Iris pigment epithelial cell (primary cell): Measurements from ENCODE around the gene DHRSX.
A peak's percentile ranks its signal among the peaks of the same experiment; 100 is the strongest.
"Not testable (repeated sequence)": the region's sequence is repeated elsewhere in the genome, so short reads cannot be mapped to it uniquely, and the experiment has no call there.

ENCODE experiments used
- DNase-seq: peaks from one replicate; pipeline ENCODE4 v3.0.0-alpha.2; 2011; ENCODE audit warnings: low read depth

DHRSX gene

GRCh38 chrX:2425286-2426071, 75.3 kb downstream of the DHRSX start:
- DNase-seq = no peak

GRCh38 chrX:2424317-2424716, 76.5 kb downstream of the DHRSX start:
- no peak for DNase-seq

GRCh38 chrX:2423899-2424298, 76.9 kb downstream of the DHRSX start:
- DNase-seq = no peak

- peak; percentile 49 for DNase-seq
Measured at GRCh38 chrX:2423282-2423681, 77.5 kb downstream of the DHRSX start.

- DNase-seq = not testable (repeated sequence)
Measured at GRCh38 chrX:2419418-2419817, 81.4 kb downstream of the DHRSX start.

- no peak for DNase-seq
Measured at GRCh38 chrX:2418000-2418399, 82.8 kb downstream of the DHRSX start.

- no peak for DNase-seq
Measured at GRCh38 chrX:2416851-2417604, 83.7 kb downstream of the DHRSX start.

GRCh38 chrX:2414384-2414783, 86.4 kb downstream of the DHRSX start:
- DNase-seq = no peak

- DNase-seq = no peak
Measured at GRCh38 chrX:2413969-2414368, 86.8 kb downstream of the DHRSX start.

GRCh38 chrX:2412131-2412530, 88.6 kb downstream of the DHRSX start:
- DNase-seq = no peak

- no peak for DNase-seq
Measured at GRCh38 chrX:2410279-2411020, 90.3 kb downstream of the DHRSX start.

- no peak for DNase-seq
Measured at GRCh38 chrX:2409796-2410195, 91.0 kb downstream of the DHRSX start.

GRCh38 chrX:2408856-2409255, 91.9 kb downstream of the DHRSX start:
- DNase-seq = no peak

GRCh38 chrX:2406891-2407518, 93.8 kb downstream of the DHRSX start:
- DNase-seq = no peak

- DNase-seq = no peak
Measured at GRCh38 chrX:2404776-2405175, 96.0 kb downstream of the DHRSX start.

- DNase-seq = no peak
Measured at GRCh38 chrX:2402361-2402690, 98.5 kb downstream of the DHRSX start.

GRCh38 chrX:2401590-2402360, 99.0 kb downstream of the DHRSX start:
- peak; percentile 51 for DNase-seq

- peak; percentile 72 for DNase-seq
Measured at GRCh38 chrX:2401201-2401589, 99.6 kb downstream of the DHRSX start.

GRCh38 chrX:2398064-2398656, 102.6 kb downstream of the DHRSX start:
- DNase-seq = peak; percentile 67

GRCh38 chrX:2397229-2398063, 103.3 kb downstream of the DHRSX start:
- DNase-seq = no peak
